GM23338 (cell line): ENCODE measurements around the gene ASTL. TPM values are rescaled to one million over a fixed set of nuclear protein-coding genes. Genes with fewer than 3 reads are reported as not detected.
A peak's percentile ranks its signal among the peaks of the same experiment; 100 is the strongest.

ENCODE experiments used
- ATAC-seq: fragments of 200-7000 bp; cut with Tn5 transposase; 3 replicates; pipeline ENCODE4 v1.9.1; 2020
- DNase-seq: peaks from one replicate; pipeline ENCODE4 v3.0.0-alpha.2; 2015; ENCODE audit warnings: low spot score
- H2AFZ ChIP-seq: fragments of 200-600 bp; sonication (generic); 2 replicates; pipeline ENCODE4 v1.8.0; 2016; ENCODE audit warnings: antibody characterized with exemption, mild to moderate bottlenecking, moderate library complexity
- H3F3A ChIP-seq: fragments of 200-600 bp; sonication (generic); replicated peaks from 2 replicates; pipeline ENCODE4 v1.8.0; 2017; ENCODE audit warnings: antibody characterized with exemption, mixed run types, low read depth
- H3K27ac ChIP-seq: fragments of 200-600 bp; sonication (generic); 2 replicates; pipeline ENCODE4 v1.6.1; 2016; ENCODE audit warnings: low read depth
- H3K27me3 ChIP-seq: fragments of 200-600 bp; sonication (generic); 2 replicates; pipeline ENCODE4 v1.8.0; 2016; ENCODE audit warnings: mild to moderate bottlenecking, mixed run types, moderate library complexity; ENCODE audit not compliant: insufficient read depth
- H3K36me3 ChIP-seq: fragments of 200-600 bp; sonication (generic); 2 replicates; pipeline ENCODE4 v1.8.0; 2016; ENCODE audit warnings: mild to moderate bottlenecking; ENCODE audit not compliant: insufficient read depth
- H3K4me1 ChIP-seq: fragments of 200-600 bp; sonication (generic); 2 replicates; pipeline ENCODE4 v1.8.0; 2016; ENCODE audit warnings: mild to moderate bottlenecking, moderate library complexity; ENCODE audit not compliant: insufficient read depth
- H3K4me2 ChIP-seq: fragments of 200-600 bp; sonication (generic); 2 replicates; pipeline ENCODE4 v1.7.1; 2017; ENCODE audit warnings: mixed run types
- H3K4me3 ChIP-seq: fragments of 200-600 bp; sonication (generic); 2 replicates; pipeline ENCODE4 v1.6.1; 2016; ENCODE audit warnings: mixed run types
- H3K79me2 ChIP-seq: fragments of 200-600 bp; sonication (generic); replicated peaks from 2 replicates; pipeline ENCODE4 v1.8.0; 2017; ENCODE audit warnings: mild to moderate bottlenecking; ENCODE audit not compliant: insufficient read depth
- H3K9me2 ChIP-seq: fragments of 200-600 bp; sonication (generic); 2 replicates; pipeline ENCODE4 v1.8.0; 2017; ENCODE audit not compliant: insufficient read depth
- H4K20me1 ChIP-seq: fragments of 200-600 bp; sonication (generic); replicated peaks from 2 replicates; pipeline ENCODE4 v1.8.0; 2017; ENCODE audit warnings: mild to moderate bottlenecking; ENCODE audit not compliant: insufficient read depth
- H3K27ac Mint-ChIP-seq: 2 replicates; pipeline ENCODE4 v1.8.0; 2020; ENCODE audit warnings: inconsistent platforms, mild to moderate bottlenecking, moderate library complexity, mixed read lengths
- H3K27me3 Mint-ChIP-seq: 3 replicates; pipeline ENCODE4 v1.8.0; 2022; ENCODE audit warnings: low read depth, mild to moderate bottlenecking, moderate library complexity, mixed read lengths, inconsistent platforms; ENCODE audit not compliant: insufficient read depth, poor library complexity
- H3K36me3 Mint-ChIP-seq: 3 replicates; pipeline ENCODE4 v1.8.0; 2021; ENCODE audit warnings: low read depth, mild to moderate bottlenecking, inconsistent platforms, moderate library complexity, mixed read lengths
- H3K4me1 Mint-ChIP-seq: 3 replicates; pipeline ENCODE4 v1.8.0; 2020; ENCODE audit warnings: mild to moderate bottlenecking, inconsistent platforms, mixed read lengths
- H3K4me3 Mint-ChIP-seq: 3 replicates; pipeline ENCODE4 v1.8.0; 2021; ENCODE audit warnings: moderate library complexity, mild to moderate bottlenecking, inconsistent platforms, mixed read lengths
- H3K9me3 Mint-ChIP-seq: 3 replicates; pipeline ENCODE4 v1.8.0; 2020; ENCODE audit warnings: moderate library complexity, mild to moderate bottlenecking, inconsistent platforms, mixed read lengths
- CREB1 ChIP-seq: fragments of 250-450 bp; sonication (Bioruptor Pico); IDR thresholded peaks from 2 replicates; pipeline ENCODE4 v1.5.0; 2020; ENCODE audit warnings: low read depth, mild to moderate bottlenecking, moderate library complexity
- EZH2 ChIP-seq: fragments of 200-600 bp; sonication (generic); IDR thresholded peaks from one replicate; pipeline ENCODE4 v1.8.0; 2017; ENCODE audit warnings: antibody characterized with exemption, mild to moderate bottlenecking, low read depth; ENCODE audit not compliant: unreplicated experiment
- JUNB ChIP-seq: IDR thresholded peaks from one replicate; pipeline ENCODE4 v1.6.1; 2016; ENCODE audit warnings: antibody characterized with exemption; ENCODE audit not compliant: unreplicated experiment
- NANOG ChIP-seq: IDR thresholded peaks from 2 replicates; pipeline ENCODE4 v1.6.1; 2016; ENCODE audit warnings: antibody characterized with exemption, borderline replicate concordance
- ZNF462 ChIP-seq: fragments of 250-450 bp; sonication (Bioruptor Pico); IDR thresholded peaks from 2 replicates; pipeline ENCODE4 v1.5.0; 2020; ENCODE audit warnings: mild to moderate bottlenecking, moderate library complexity
- polyA plus RNA-seq: library from polyadenylated mRNA; unstranded; fragments of >200 nt; fragmentation: Nextera tagmentation; extraction: Ambion mirVana; gene quantifications from 2 replicates; pipeline ENCODE4 v1.2.1, GENCODE V29; 2016
- total RNA-seq: library from RNA; depleted of rRNA; stranded (reverse); fragments of >200 nt; shearing (Covaris generic); gene quantifications from 2 replicates; pipeline ENCODE4 v1.2.3, GENCODE V29; 2014
- TF ChIP-seq, protein P1 (sequence below): IDR thresholded peaks from 2 replicates; pipeline ENCODE4 v1.6.1; 2016; ENCODE audit warnings: antibody characterized with exemption
- TF ChIP-seq, protein P2 (sequence below), 2 experiments: fragments of 200-600 bp in 1 of 2; sonication (generic) in 1 of 2; conservative IDR thresholded peaks; 2 replicates each; pipeline versions ENCODE4 v1.5.1 to v1.6.1; 2016 to 2017; ENCODE audit warnings: antibody characterized with exemption in 2 of 2, low read depth in 2 of 2, mild to moderate bottlenecking in 2 of 2, moderate library complexity in 1 of 2

ASTL gene
- total and polyA plus RNA-seq, 2 experiments from 2014 or later, result 0.23 TPM; not detected in 1

DNA sequence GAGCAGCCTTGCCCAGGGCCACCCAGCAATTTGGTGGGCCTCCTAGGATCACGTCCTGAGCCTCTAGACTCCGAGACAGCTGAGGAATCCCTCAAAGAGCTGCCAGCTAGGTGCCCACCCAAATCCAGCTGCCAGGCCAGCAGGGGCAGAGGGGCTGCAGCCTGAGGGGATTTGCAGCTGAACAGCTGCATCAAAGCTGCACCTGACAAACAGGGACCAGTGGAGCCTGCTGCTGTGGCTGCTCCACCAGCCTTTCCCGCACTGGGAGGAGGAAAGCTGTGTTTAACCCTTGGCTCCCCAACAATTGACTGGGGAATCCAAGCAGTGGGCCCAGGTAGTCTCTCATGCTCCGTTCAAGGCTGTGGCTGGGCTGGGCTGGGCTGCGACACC lies 30.2 kb downstream of the ASTL start (continued):
- TF ChIP-seq CREB1 (CRISPR knock-in tag), result no peak
- TF ChIP-seq, protein P1, sequence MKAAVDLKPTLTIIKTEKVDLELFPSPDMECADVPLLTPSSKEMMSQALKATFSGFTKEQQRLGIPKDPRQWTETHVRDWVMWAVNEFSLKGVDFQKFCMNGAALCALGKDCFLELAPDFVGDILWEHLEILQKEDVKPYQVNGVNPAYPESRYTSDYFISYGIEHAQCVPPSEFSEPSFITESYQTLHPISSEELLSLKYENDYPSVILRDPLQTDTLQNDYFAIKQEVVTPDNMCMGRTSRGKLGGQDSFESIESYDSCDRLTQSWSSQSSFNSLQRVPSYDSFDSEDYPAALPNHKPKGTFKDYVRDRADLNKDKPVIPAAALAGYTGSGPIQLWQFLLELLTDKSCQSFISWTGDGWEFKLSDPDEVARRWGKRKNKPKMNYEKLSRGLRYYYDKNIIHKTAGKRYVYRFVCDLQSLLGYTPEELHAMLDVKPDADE, result no peak
- no peak for TF ChIP-seq JUNB

DNA sequence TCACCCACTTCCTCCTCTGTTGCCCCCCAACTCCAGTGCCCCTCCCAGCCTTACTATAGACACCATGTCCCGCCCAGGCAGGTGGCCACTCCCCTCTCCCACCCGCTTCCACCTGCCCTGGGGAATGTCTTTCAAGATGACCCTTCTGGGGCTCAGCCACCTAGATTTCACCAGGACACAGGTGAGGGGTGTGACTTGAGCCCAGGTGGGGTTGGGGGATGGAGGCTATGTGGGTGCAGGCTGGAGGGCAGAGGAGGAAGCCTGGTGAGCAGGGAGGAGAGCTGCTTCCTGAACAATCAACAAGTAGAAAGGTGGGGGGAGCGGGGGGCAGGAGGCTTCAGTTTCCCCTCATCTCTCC lies 30.6 kb downstream of the ASTL start:
- Mint-ChIP-seq H3K27ac (no peak overlapping the region), H3K9me3 (peaks cover 8% of the 10 kb centered on the region), H3K4me1 (peaks cover 30% of the 10 kb centered on the region), H3K27me3 (peaks cover 15% of the 10 kb centered on the region), H3K36me3 (peaks cover 5% of the 10 kb centered on the region; the same call in 2 of the 3 replicates), H3K4me3 (no peak overlapping the region)
- H3K36me3 ChIP-seq, result no peaks in the 10 kb centered on the region
- H3K79me2 ChIP-seq, result no peaks in the 10 kb centered on the region
- no peak overlapping the region for H3K27ac ChIP-seq
- TF ChIP-seq ZNF462 (CRISPR knock-in tag), result no peak
- TF ChIP-seq JUNB, result no peak
- TF ChIP-seq NANOG, result no peak
- TF ChIP-seq EZH2, result no peak
- TF ChIP-seq, protein P2, sequence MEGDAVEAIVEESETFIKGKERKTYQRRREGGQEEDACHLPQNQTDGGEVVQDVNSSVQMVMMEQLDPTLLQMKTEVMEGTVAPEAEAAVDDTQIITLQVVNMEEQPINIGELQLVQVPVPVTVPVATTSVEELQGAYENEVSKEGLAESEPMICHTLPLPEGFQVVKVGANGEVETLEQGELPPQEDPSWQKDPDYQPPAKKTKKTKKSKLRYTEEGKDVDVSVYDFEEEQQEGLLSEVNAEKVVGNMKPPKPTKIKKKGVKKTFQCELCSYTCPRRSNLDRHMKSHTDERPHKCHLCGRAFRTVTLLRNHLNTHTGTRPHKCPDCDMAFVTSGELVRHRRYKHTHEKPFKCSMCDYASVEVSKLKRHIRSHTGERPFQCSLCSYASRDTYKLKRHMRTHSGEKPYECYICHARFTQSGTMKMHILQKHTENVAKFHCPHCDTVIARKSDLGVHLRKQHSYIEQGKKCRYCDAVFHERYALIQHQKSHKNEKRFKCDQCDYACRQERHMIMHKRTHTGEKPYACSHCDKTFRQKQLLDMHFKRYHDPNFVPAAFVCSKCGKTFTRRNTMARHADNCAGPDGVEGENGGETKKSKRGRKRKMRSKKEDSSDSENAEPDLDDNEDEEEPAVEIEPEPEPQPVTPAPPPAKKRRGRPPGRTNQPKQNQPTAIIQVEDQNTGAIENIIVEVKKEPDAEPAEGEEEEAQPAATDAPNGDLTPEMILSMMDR (conservative IDR thresholded peaks at IDR 0.05; ENCODE audit: low read depth in 2 of 2), result no peak
- no peaks in the 10 kb centered on the region for H3K9me2 ChIP-seq
- ATAC-seq, result no peak
- H3K4me3 ChIP-seq, result no peak overlapping the region
- peaks cover 20% of the 10 kb centered on the region for H3K4me1 ChIP-seq
- no peaks in the 10 kb centered on the region for H4K20me1 ChIP-seq
- no peaks in the 10 kb centered on the region for H3K27me3 ChIP-seq
- H2AFZ ChIP-seq, result peak overlapping the region; percentile 95
- no peak for DNase-seq
- no peaks in the 10 kb centered on the region for H3F3A ChIP-seq
- peak overlapping the region; percentile 79 for H3K4me2 ChIP-seq
